PC-3 (cell line): ENCODE measurements around the gene DENND11.

ENCODE experiments used
- CTCF ChIP-seq: fragments of 300-600 bp; sonication (generic); conservative IDR thresholded peaks from 2 replicates; pipeline ENCODE4 v1.5.1; 2017; ENCODE audit warnings: antibody characterized with exemption, low read depth, mild to moderate bottlenecking, low read length
- EZH2 ChIP-seq: fragments of 300-600 bp; sonication (generic); IDR thresholded peaks from one replicate; pipeline ENCODE4 v1.6.1; 2017; ENCODE audit warnings: antibody characterized with exemption, mild to moderate bottlenecking, low read length; ENCODE audit not compliant: unreplicated experiment
- EZH2phosphoT487 ChIP-seq: fragments of 300-600 bp; sonication (generic); IDR thresholded peaks from 2 replicates; pipeline ENCODE4 v1.6.1; 2018; ENCODE audit warnings: mild to moderate bottlenecking, antibody characterized with exemption, low read length, borderline replicate concordance

GRCh38 chr7:141715794-141716689 is 14.1 kb upstream of the DENND11 start:
- TF ChIP-seq EZH2 (no peak), CTCF (no peak), EZH2phosphoT487 (no peak)
